Measurements from ENCODE around the gene ETFA. TPM values are rescaled to one million over a fixed set of nuclear protein-coding genes. Genes with fewer than 3 reads are reported as not detected.

The ETFA gene
- total and polyA plus RNA-seq, 9 of the 15 experiments (the other 6 are each of a cell fraction or from before 2014, with no cell fraction given), result 130 to 543 (median 232) TPM

DNA sequence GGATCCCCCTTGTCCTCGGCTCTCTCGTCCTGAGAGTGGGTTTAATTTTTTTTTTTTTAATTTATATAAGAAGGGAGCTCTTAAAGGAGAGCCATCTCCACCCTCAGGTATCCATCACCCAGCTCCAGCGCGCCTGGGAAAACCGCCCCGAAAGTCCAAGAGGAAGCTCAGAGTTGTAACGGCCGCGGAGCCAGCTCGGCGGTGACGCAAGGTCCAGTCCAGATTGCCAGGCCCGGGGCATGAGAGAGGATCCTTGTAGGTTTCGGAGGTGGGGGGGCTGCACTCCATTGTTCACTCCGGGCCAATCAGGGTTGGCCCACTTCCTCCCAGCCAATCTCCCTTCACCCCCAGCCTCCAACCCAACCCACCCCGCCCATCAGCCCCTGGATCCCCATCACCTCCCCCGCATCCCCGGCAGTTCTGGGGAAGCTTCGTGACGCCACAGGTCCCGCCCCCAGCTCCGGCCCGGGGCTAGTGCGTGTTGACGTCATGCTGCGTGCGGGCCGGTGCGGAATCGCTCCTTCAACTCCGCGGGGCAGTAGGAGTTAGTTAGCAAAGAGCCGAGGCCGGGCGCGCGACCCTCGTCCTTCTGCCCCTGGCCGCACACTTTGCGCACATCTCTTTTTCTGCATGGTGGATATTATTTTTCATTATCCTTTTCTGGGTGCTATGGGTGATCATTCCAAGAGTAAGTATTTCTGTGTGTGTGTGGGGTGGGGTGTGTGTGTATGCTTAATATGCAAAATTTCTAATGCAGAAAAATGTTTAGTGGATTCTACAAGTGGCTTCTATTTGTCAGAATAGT lies 25.2 kb upstream of the ETFA start, which contains the start of gene ISL2 (continued):
- TF ChIP-seq KLF1 (tag; IDR thresholded peaks at IDR 0.05) (no peak), XRCC4 (IDR thresholded peaks at IDR 0.05; ENCODE audit: extremely low read depth, insufficient read depth, insufficient read length) (no peak), ZC3H11A (IDR thresholded peaks at IDR 0.05; ENCODE audit: low read depth, low read length) (no peak), RAD21 (CRISPR knock-in tag; conservative IDR thresholded peaks at IDR 0.05 in 1 of 2, IDR thresholded peaks at IDR 0.05 in 1 of 2) (no peak), ZNF695 (CRISPR knock-in tag; IDR thresholded peaks at IDR 0.05) (no peak), ZNF445 (CRISPR knock-in tag; IDR thresholded peaks at IDR 0.05; ENCODE audit: low read depth) (no peak), BMI1 (IDR thresholded peaks at IDR 0.05; ENCODE audit: low read length) (no peak), ZBTB33 (CRISPR knock-in tag; IDR thresholded peaks at IDR 0.05) (no peak), ZFX (CRISPR knock-in tag; IDR thresholded peaks at IDR 0.05) (peak; percentile 78), ZNF3 (CRISPR knock-in tag; IDR thresholded peaks at IDR 0.05) (no peak), ZNF384 (IDR thresholded peaks at IDR 0.05; ENCODE audit: low read depth, low read length) (no peak), CSDE1 (IDR thresholded peaks at IDR 0.05) (no peak), ZNF232 (CRISPR knock-in tag; IDR thresholded peaks at IDR 0.05) (no peak), MBD2 (IDR thresholded peaks at IDR 0.05; ENCODE audit: borderline replicate concordance, low read depth) (peak; percentile 10; the same call in 1 of the 2 replicates), CEBPB (tag; IDR thresholded peaks at IDR 0.05) (peak; percentile 85), PHB2 (IDR thresholded peaks at IDR 0.05; ENCODE audit: low read depth) (no peak), ZNF644 (tag; IDR thresholded peaks at IDR 0.05; ENCODE audit: low read depth) (no peak), TRIM25 (IDR thresholded peaks at IDR 0.05; ENCODE audit: borderline replicate concordance) (no peak), GABPA (tag; conservative IDR thresholded peaks at IDR 0.05; ENCODE audit: low read depth) (no peak; the same call in 1 of the 2 replicates), HDAC6 (IDR thresholded peaks at IDR 0.05; ENCODE audit: low read depth, low read length) (no peak), HCFC1 (IDR thresholded peaks at IDR 0.05; ENCODE audit: low read depth, low read length) (peak; percentile 18; the same call in 1 of the 2 replicates), TFE3 (CRISPR knock-in tag; IDR thresholded peaks at IDR 0.05) (no peak)
- TF ChIP-seq, protein P1, sequence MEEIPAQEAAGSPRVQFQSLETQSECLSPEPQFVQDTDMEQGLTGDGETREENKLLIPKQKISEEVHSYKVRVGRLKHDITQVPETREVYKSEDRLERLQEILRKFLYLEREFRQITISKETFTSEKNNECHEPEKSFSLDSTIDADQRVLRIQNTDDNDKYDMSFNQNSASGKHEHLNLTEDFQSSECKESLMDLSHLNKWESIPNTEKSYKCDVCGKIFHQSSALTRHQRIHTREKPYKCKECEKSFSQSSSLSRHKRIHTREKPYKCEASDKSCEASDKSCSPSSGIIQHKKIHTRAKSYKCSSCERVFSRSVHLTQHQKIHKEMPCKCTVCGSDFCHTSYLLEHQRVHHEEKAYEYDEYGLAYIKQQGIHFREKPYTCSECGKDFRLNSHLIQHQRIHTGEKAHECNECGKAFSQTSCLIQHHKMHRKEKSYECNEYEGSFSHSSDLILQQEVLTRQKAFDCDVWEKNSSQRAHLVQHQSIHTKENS (CRISPR knock-in tag; IDR thresholded peaks at IDR 0.05), result no peak
